Measurements from ENCODE around the gene POP7.

- TF ChIP-seq CTCF (conservative IDR thresholded peaks at IDR 0.05; ENCODE audit: low read length) = no peak
- TF ChIP-seq EZH2phosphoT487 (IDR thresholded peaks at IDR 0.05; ENCODE audit: borderline replicate concordance) = no peak
Observed at GRCh38 chr7:100668069-100668449, 37.9 kb upstream of the POP7 start.

Measured in Loucy (cell line).